K562 (cell line): ENCODE measurements around the gene SNAP23. TPM values are rescaled to one million over a fixed set of nuclear protein-coding genes. Genes with fewer than 3 reads are reported as not detected.

Experiments
- ATAC-seq: fragments of 200-7000 bp; cut with Tn5 transposase; 3 replicates; pipeline ENCODE4 v1.9.1; 2020; ENCODE audit warnings: moderate library complexity
- BruUV-seq: library from RNA; stranded (reverse); fragments of 400-500 nt; replicated peaks from 2 replicates; lab custom pipeline; 2021; lab: Mats Ljungman, UMichigan
- CTCF ChIA-PET: fragments of 300-600 bp; formaldehyde crosslinking; extraction: SDS; loops from one replicate; lab custom pipeline; 2021; ENCODE audit warnings: low intra/inter-chr PET ratio; lab: Yijun Ruan, JAX
- POLR2A ChIA-PET: fragments of 300-600, 350-650 bp; sonication (Branson Sonifier 250); formaldehyde crosslinking; extraction: SDS; loops from one replicate; lab custom pipeline; 2021; ENCODE audit warnings: antibody characterized with exemption, inconsistent platforms; lab: Yijun Ruan, JAX
- DNase-seq, 4 experiments: peaks; one replicate each; pipeline versions ENCODE4 v3.0.0 to v3.0.0-alpha.2; 2011 to 2018; ENCODE audit warnings: low spot score in 3 of 4, mixed read lengths in 3 of 4; ENCODE audit errors: extremely low read depth in 1 of 4
- FAIRE-seq: peaks from 2 replicates; lab custom pipeline; 2011; peaks lifted over from hg19 to GRCh38; lab: Jason Lieb, UNC
- H2AFZ ChIP-seq: 2 replicates; pipeline ENCODE4 v1.6.0; 2011; ENCODE audit warnings: low read depth, low read length, control low read depth, inconsistent platforms
- H3K27ac ChIP-seq: fragments of 200-600 bp; 3 replicates; pipeline ENCODE4 v1.8.0; 2011; ENCODE audit warnings: low read depth, mild to moderate bottlenecking, control low read depth, inconsistent platforms, low read length, moderate library complexity, mixed read lengths; ENCODE audit errors: extremely low read depth
- H3K27me3 ChIP-seq, 2 experiments: fragments of 300-600 bp in 1 of 2; 2 replicates in 1 of 2; 3 replicates in 1 of 2; pipeline versions ENCODE4 v1.6.0 to v1.8.0; 2011; ENCODE audit warnings: inconsistent platforms in 2 of 2, low read length in 2 of 2, mild to moderate bottlenecking in 1 of 2, mixed read lengths in 1 of 2, moderate library complexity in 1 of 2; ENCODE audit not compliant: control insufficient read depth in 2 of 2, insufficient read depth in 2 of 2
- H3K36me3 ChIP-seq: fragments of 300-600 bp; 3 replicates; pipeline ENCODE4 v1.8.0; 2011; ENCODE audit warnings: mild to moderate bottlenecking, low read length, inconsistent platforms; ENCODE audit not compliant: control insufficient read depth, insufficient read depth
- H3K4me1 ChIP-seq, 2 experiments: fragments of 200-600 bp in 1 of 2; replicated peaks in 1 of 2; 2 replicates in 1 of 2; 3 replicates in 1 of 2; pipeline versions ENCODE4 v1.5.1 to v1.8.0; 2011; ENCODE audit warnings: inconsistent platforms in 2 of 2, low read length in 2 of 2, mild to moderate bottlenecking in 1 of 2, mixed read lengths in 1 of 2, moderate library complexity in 1 of 2; ENCODE audit not compliant: control insufficient read depth in 2 of 2, insufficient read depth in 2 of 2
- H3K4me2 ChIP-seq: 2 replicates; pipeline ENCODE4 v1.6.1; 2011; ENCODE audit warnings: low read length, control low read depth, inconsistent platforms, mixed read lengths; ENCODE audit not compliant: insufficient read depth
- H3K4me3 ChIP-seq: fragments of 200-600 bp; sonication (generic), shearing (Covaris generic); 2 replicates; pipeline ENCODE4 v1.5.1; 2016; ENCODE audit warnings: control low read depth, inconsistent platforms
- H3K79me2 ChIP-seq: fragments of 200-600 bp; 3 replicates; pipeline ENCODE4 v1.8.0; 2011; ENCODE audit warnings: low read length, inconsistent platforms; ENCODE audit not compliant: control insufficient read depth, insufficient read depth
- H3K9ac ChIP-seq, 2 experiments: 2 replicates each; pipeline versions ENCODE4 v1.6.0 to v1.6.1; 2011; ENCODE audit warnings: low read depth in 2 of 2, low read length in 2 of 2, control low read depth in 1 of 2, inconsistent platforms in 1 of 2, mild to moderate bottlenecking in 1 of 2, mixed read lengths in 1 of 2; ENCODE audit not compliant: insufficient read depth in 1 of 2
- H3K9me1 ChIP-seq: one replicate; pipeline ENCODE4 v1.6.0; 2011; ENCODE audit warnings: inconsistent platforms, mild to moderate bottlenecking, low read length, moderate library complexity; ENCODE audit not compliant: control insufficient read depth, insufficient read depth
- H3K9me3 ChIP-seq: replicated peaks from 2 replicates; pipeline ENCODE4 v1.5.1; 2011; ENCODE audit warnings: low read depth, low read length, inconsistent platforms; ENCODE audit not compliant: control insufficient read depth, insufficient read depth
- H4K20me1 ChIP-seq: replicated peaks from 2 replicates; pipeline ENCODE4 v1.6.1; 2011; ENCODE audit warnings: low read length, inconsistent platforms, mixed read lengths; ENCODE audit not compliant: control insufficient read depth, insufficient read depth
- DMBX1 ChIP-seq: fragments of 250-450 bp; sonication (Bioruptor Pico); IDR thresholded peaks from 2 replicates; pipeline ENCODE4 v1.8.0; 2022; ENCODE audit warnings: inconsistent platforms, mild to moderate bottlenecking, moderate library complexity, borderline replicate concordance
- HBP1 ChIP-seq: fragments of 450-650 bp; formaldehyde crosslinking; IDR thresholded peaks from 2 replicates; pipeline ENCODE4 v1.4.0; 2022; ENCODE audit warnings: missing genetic modification characterization
- PKNOX1 ChIP-seq: fragments of 450-650 bp; IDR thresholded peaks from 2 replicates; pipeline ENCODE4 v1.6.1; 2016
- ZBTB33 ChIP-seq: sonication (generic); formaldehyde crosslinking; IDR thresholded peaks from 2 replicates; pipeline ENCODE4 v1.8.1; 2023; ENCODE audit warnings: mild to moderate bottlenecking, missing genetic modification reagents
- ZNF134 ChIP-seq: fragments of 250-450 bp; sonication (Bioruptor Pico); conservative IDR thresholded peaks from 2 replicates; pipeline ENCODE4 v1.4.0; 2020
- ZNF318 ChIP-seq, 2 experiments: fragments of 450-650 bp; IDR thresholded peaks; 2 replicates each; pipeline ENCODE4 v1.6.1; 2016; ENCODE audit warnings: mild to moderate bottlenecking in 2 of 2, borderline replicate concordance in 1 of 2, low read depth in 1 of 2, moderate library complexity in 1 of 2
- ZNF76 ChIP-seq: fragments of 250-450 bp; sonication (Bioruptor Pico); IDR thresholded peaks from 2 replicates; pipeline ENCODE4 v1.4.0; 2020; ENCODE audit warnings: mild to moderate bottlenecking, moderate library complexity, borderline replicate concordance
- whole genome bisulfite sequencing: fragments of 100-300 bp; shearing (Covaris generic); methylation state at CpG from one replicate; pipeline ENCODE4 v1.1.6; 2016; ENCODE audit warnings: low coverage, mixed read lengths; ENCODE audit not compliant: insufficient coverage; ENCODE audit errors: missing lambda C conversion rate; 5-methylcytosine and 5-hydroxymethylcytosine counted together
- in situ Hi-C: fragments of 300-500 bp; cut with MboI; formaldehyde crosslinking; loops from 4 replicates; pipeline ENCODE4 v1.15.0; 2018; ENCODE audit warnings: inconsistent platforms, mixed read lengths
- intact Hi-C: fragments of 100-400 bp; cut with micrococcal nuclease; formaldehyde crosslinking; loops from 2 replicates; pipeline ENCODE4 v1.14.2; 2022
- polyA plus RNA-seq, 8 experiments: library from polyadenylated mRNA; depleted of rRNA in 4 of 8; stranded (reverse) in 5 of 8; unstranded in 3 of 8; fragments of >200 nt; fragmentation: Nextera tagmentation in 2 of 8; fragmentation: Illumina TruSeq in 1 of 8; extraction: Ambion mirVana in 2 of 8; extraction: Trizol in 1 of 8; gene quantifications; 2 replicates each; pipeline versions ENCODE4 v1.2.1 to v1.2.3, GENCODE V29; 2011 to 2014; ENCODE audit warnings: inconsistent platforms in 1 of 8, missing spikeins in 1 of 8
- total RNA-seq, 7 experiments: library from RNA; depleted of rRNA in 6 of 7; stranded (reverse); fragments of >200 nt in 6 of 7; fragmentation: Illumina TruSeq in 2 of 7; extraction: Trizol in 2 of 7; gene quantifications; 2 replicates each; pipeline versions ENCODE4 v1.2.1 to v1.2.3, GENCODE V29; 2011 to 2021; ENCODE audit warnings: low replicate concordance in 1 of 7

SNAP23 gene
- total and polyA plus RNA-seq, 9 of the 15 experiments (the other 6 are each of a cell fraction or from before 2014, with no cell fraction given): 78.9 to 168 (median 117) TPM

- no peak for TF ChIP-seq HBP1 (CRISPR knock-in tag)
- TF ChIP-seq, all 486 proteins: peak for 0
Measured at GRCh38 chr15:42482701-42483100, 12.7 kb upstream of the SNAP23 start (continued).

GRCh38 chr15:42483677-42484076 is 11.8 kb upstream of the SNAP23 start:
- H3K79me2 ChIP-seq: peaks cover 45% of the 10 kb centered on the region
- H3K4me3 ChIP-seq: no peak overlapping the region
- WGBS: 94% methylated on average over 1 of the region's 1 CpG
- no peaks in the 10 kb centered on the region for H3K9me1 ChIP-seq
- H3K27me3 ChIP-seq: no peaks in the 10 kb centered on the region
- FAIRE-seq (no peak), DNase-seq (no peak), ATAC-seq (no peak)
- CTCF ChIA-PET: no interaction called here
- H3K9ac ChIP-seq: no peak overlapping the region
- no peaks in the 10 kb centered on the region for H3K9me3 ChIP-seq
- intact Hi-C loops: no loop called here
- POLR2A ChIA-PET: interaction anchor here (1.2 kb wide), 1 partner anchor 11 kb away, joined by 3 read pairs; no protein-coding TSS in a partner anchor
- in situ Hi-C loops: no loop called here
- H3K36me3 ChIP-seq: peaks cover 12% of the 10 kb centered on the region; the same call in 2 of the 3 replicates
- no peak overlapping the region for H3K27ac ChIP-seq
- H3K4me2 ChIP-seq: no peak overlapping the region
- BruUV-seq: no TSS peak
- no peaks in the 10 kb centered on the region for H4K20me1 ChIP-seq
- H3K4me1 ChIP-seq: no peaks in the 10 kb centered on the region; a peak in 1 of 5 replicates
- no peak overlapping the region for H2AFZ ChIP-seq
- TF ChIP-seq ZNF134 (no peak), ZNF76 (CRISPR knock-in tag) (no peak), PKNOX1 (no peak), ZNF318 (IDR thresholded peaks at IDR 0.05; ENCODE audit: borderline replicate concordance in 1 of 2, low read depth in 1 of 2) (no peak), DMBX1 (CRISPR knock-in tag) (no peak), ZBTB33 (CRISPR knock-in tag) (no peak)
